H1 (cell line): ENCODE data around the gene SUCLG2. TPM values are rescaled to one million over a fixed set of nuclear protein-coding genes. Genes with fewer than 3 reads are reported as not detected.

Experiments used
- CTCF ChIA-PET: fragments of 300-600 bp; sonication (Branson Sonifier 250); formaldehyde crosslinking; loops from one replicate; lab custom pipeline; 2021; ENCODE audit not compliant: partially characterized antibody; lab: Charles Lee
- POLR2A ChIA-PET: fragments of 300-600 bp; sonication (Branson Sonifier 250); formaldehyde crosslinking; loops from one replicate; lab custom pipeline; 2021; ENCODE audit warnings: inconsistent platforms; ENCODE audit not compliant: partially characterized antibody; lab: Charles Lee
- DNase-seq, 2 experiments: peaks; one replicate each; pipeline versions ENCODE4 v3.0.0 to v3.0.0-alpha.2; 2010 to 2022; ENCODE audit warnings: low spot score in 2 of 2, low read depth in 1 of 2, mixed read lengths in 1 of 2
- FAIRE-seq: peaks from 2 replicates; lab custom pipeline; 2011; peaks lifted over from hg19 to GRCh38; lab: Jason Lieb, UNC
- H2AFZ ChIP-seq: 2 replicates; pipeline ENCODE4 v1.8.1; 2012; ENCODE audit warnings: low read length, inconsistent platforms
- H2AK5ac ChIP-seq: 2 replicates; pipeline ENCODE4 v1.6.1; 2013; ENCODE audit warnings: low read depth, low read length
- H2BK120ac ChIP-seq: replicated peaks from 2 replicates; pipeline ENCODE3; 2013; ENCODE audit warnings: low read depth, low read length, inconsistent platforms
- H2BK12ac ChIP-seq: 2 replicates; pipeline ENCODE4 v1.6.1; 2013; ENCODE audit warnings: low read depth, low read length
- H2BK15ac ChIP-seq: 2 replicates; pipeline ENCODE4 v1.6.1; 2013; ENCODE audit warnings: low read length
- H2BK20ac ChIP-seq: 2 replicates; pipeline ENCODE4 v1.6.1; 2013; ENCODE audit warnings: low read length
- H2BK5ac ChIP-seq: 2 replicates; pipeline ENCODE4 v1.6.1; 2013; ENCODE audit warnings: low read depth, low read length
- H3K14ac ChIP-seq: 2 replicates; pipeline ENCODE4 v1.6.1; 2013; ENCODE audit warnings: inconsistent platforms; ENCODE audit not compliant: insufficient read length
- H3K18ac ChIP-seq: 2 replicates; pipeline ENCODE4 v1.6.1; 2013; ENCODE audit warnings: low read length; ENCODE audit errors: extremely low read depth
- H3K23ac ChIP-seq: 2 replicates; pipeline ENCODE4 v1.6.1; 2013; ENCODE audit warnings: inconsistent platforms; ENCODE audit not compliant: insufficient read length
- H3K23me2 ChIP-seq: 2 replicates; pipeline ENCODE4 v1.6.1; 2013; ENCODE audit warnings: low read depth, low read length
- H3K27ac ChIP-seq: 2 replicates; pipeline ENCODE4 v1.6.1; 2011; ENCODE audit warnings: low read depth, low read length, inconsistent platforms
- H3K27me3 ChIP-seq, 4 experiments: replicated peaks in 1 of 4; 1 replicate in 1 of 4; 2 replicates in 3 of 4; pipeline versions ENCODE4 v1.6.1 to v1.8.1; 2011 to 2013; ENCODE audit warnings: low read length in 3 of 4, mild to moderate bottlenecking in 3 of 4, inconsistent platforms in 2 of 4, mixed read lengths in 2 of 4, moderate library complexity in 1 of 4; ENCODE audit not compliant: control insufficient read depth in 3 of 4, insufficient read depth in 3 of 4; ENCODE audit errors: extremely low read depth in 1 of 4
- H3K36me3 ChIP-seq, 4 experiments: 2 replicates each; pipeline versions ENCODE4 v1.6.1 to v1.8.1; 2011 to 2013; ENCODE audit warnings: mild to moderate bottlenecking in 4 of 4, low read length in 3 of 4, moderate library complexity in 2 of 4, control low read depth in 1 of 4, inconsistent platforms in 1 of 4; ENCODE audit not compliant: insufficient read depth in 4 of 4, control insufficient read depth in 2 of 4
- H3K4ac ChIP-seq: replicated peaks from 2 replicates; pipeline ENCODE3; 2013; ENCODE audit warnings: low read length, low read depth, mixed read lengths, inconsistent platforms; ENCODE audit not compliant: insufficient read length
- H3K4me1 ChIP-seq, 4 experiments: replicated peaks in 1 of 4; 1 replicate in 1 of 4; 2 replicates in 3 of 4; pipeline versions ENCODE4 v1.6.1 to v1.8.1; 2011 to 2013; ENCODE audit warnings: low read length in 3 of 4, inconsistent platforms in 2 of 4, mixed read lengths in 1 of 4; ENCODE audit not compliant: insufficient read depth in 4 of 4, control insufficient read depth in 3 of 4
- H3K4me2 ChIP-seq, 2 experiments: 2 replicates each; pipeline versions ENCODE4 v1.6.1 to v1.8.1; 2011 to 2013; ENCODE audit warnings: low read depth in 2 of 2, low read length in 2 of 2, control low read depth in 1 of 2, inconsistent platforms in 1 of 2, mild to moderate bottlenecking in 1 of 2; ENCODE audit not compliant: insufficient read depth in 1 of 2
- H3K4me3 ChIP-seq, 4 experiments: fragments of 200-600, 300-600 bp in 1 of 4; sonication (generic), shearing (Covaris generic), sonication (Bioruptor Twin) in 1 of 4; 2 replicates each; pipeline versions ENCODE4 v1.5.1 to v1.8.1; 2011 to 2016; ENCODE audit warnings: low read length in 4 of 4, low read depth in 3 of 4, control low read depth in 2 of 4, inconsistent platforms in 2 of 4, mild to moderate bottlenecking in 2 of 4, mixed read lengths in 1 of 4, moderate library complexity in 1 of 4; ENCODE audit not compliant: insufficient read depth in 2 of 4; ENCODE audit errors: extremely low read depth in 1 of 4
- H3K56ac ChIP-seq: replicated peaks from 2 replicates; pipeline ENCODE3; 2013; ENCODE audit warnings: low read depth, mild to moderate bottlenecking, mixed read lengths, low read length, inconsistent platforms; ENCODE audit not compliant: insufficient read length
- H3K79me1 ChIP-seq: 2 replicates; pipeline ENCODE4 v1.6.1; 2013; ENCODE audit warnings: low read depth, low read length, control low read depth
- H3K79me2 ChIP-seq, 2 experiments: 2 replicates each; pipeline versions ENCODE4 v1.6.1 to v1.8.1; 2012 to 2013; ENCODE audit warnings: low read length in 2 of 2, mild to moderate bottlenecking in 2 of 2, inconsistent platforms in 1 of 2; ENCODE audit not compliant: insufficient read depth in 2 of 2, control insufficient read depth in 1 of 2
- H3K9ac ChIP-seq, 4 experiments: replicated peaks in 1 of 4; 1 replicate in 1 of 4; 2 replicates in 3 of 4; pipeline versions ENCODE4 v1.6.1 to v1.8.1; 2011 to 2013; ENCODE audit warnings: low read depth in 3 of 4, low read length in 3 of 4, control low read depth in 2 of 4, mild to moderate bottlenecking in 2 of 4, moderate library complexity in 2 of 4, inconsistent platforms in 1 of 4; ENCODE audit errors: extremely low read depth in 1 of 4
- H3K9me3 ChIP-seq, 2 experiments: 2 replicates each; pipeline versions ENCODE4 v1.6.1 to v1.8.1; 2012 to 2013; ENCODE audit warnings: mild to moderate bottlenecking in 2 of 2, moderate library complexity in 2 of 2, control low read depth in 1 of 2, inconsistent platforms in 1 of 2, low read depth in 1 of 2, low read length in 1 of 2, mixed read lengths in 1 of 2; ENCODE audit not compliant: insufficient read depth in 2 of 2
- H4K20me1 ChIP-seq, 2 experiments: replicated peaks in 1 of 2; 2 replicates each; pipeline versions ENCODE3 to v1.8.1; 2011 to 2013; ENCODE audit warnings: inconsistent platforms in 2 of 2, low read length in 2 of 2, mild to moderate bottlenecking in 1 of 2; ENCODE audit not compliant: insufficient read depth in 2 of 2, control insufficient read depth in 1 of 2
- H4K5ac ChIP-seq: 2 replicates; pipeline ENCODE4 v1.6.1; 2013; ENCODE audit warnings: low read length, low read depth, mixed read lengths, inconsistent platforms; ENCODE audit not compliant: insufficient read length
- H4K8ac ChIP-seq: 2 replicates; pipeline ENCODE4 v1.8.0; 2013; ENCODE audit warnings: mild to moderate bottlenecking, moderate library complexity, low read length, inconsistent platforms; ENCODE audit not compliant: insufficient read depth; ENCODE audit errors: extremely low read depth
- H4K91ac ChIP-seq: replicated peaks from 2 replicates; pipeline ENCODE3; 2013; ENCODE audit warnings: low read length, mixed read lengths, inconsistent platforms; ENCODE audit not compliant: insufficient read length
- SP2 ChIP-seq: IDR thresholded peaks from 2 replicates; pipeline ENCODE4 v1.6.1; 2012; ENCODE audit warnings: mild to moderate bottlenecking, low read length, inconsistent platforms
- TAF7 ChIP-seq: optimal IDR thresholded peaks from 2 replicates; pipeline ENCODE3; 2011; ENCODE audit warnings: low read depth, mild to moderate bottlenecking, inconsistent platforms, low read length, moderate library complexity, borderline replicate concordance
- WGBS, 2 experiments: shearing (Covaris generic) in 1 of 2; methylation state at CpG; one replicate each; pipeline versions ENCODE4 v1.1.6 to v1.1.7; 2013 to 2015; ENCODE audit warnings: low lambda C conversion rate in 2 of 2, mixed read lengths in 2 of 2, inconsistent platforms in 1 of 2, low coverage in 1 of 2, missing lambda C conversion rate in 1 of 2; ENCODE audit not compliant: insufficient replicate concordance in 2 of 2, insufficient coverage in 1 of 2, insufficient read length in 1 of 2; ENCODE audit errors: extremely low coverage in 1 of 2, missing lambda C conversion rate in 1 of 2; 5-methylcytosine and 5-hydroxymethylcytosine counted together
- polyA plus RNA-seq, 7 experiments: library from polyadenylated mRNA; depleted of rRNA in 3 of 7; stranded (reverse) in 5 of 7; unstranded in 2 of 7; fragments of >200 nt in 5 of 7; fragments of 200-250 nt in 2 of 7; gene quantifications; 1 replicate in 5 of 7; 2 replicates in 1 of 7; 4 replicates in 1 of 7; pipeline versions ENCODE4 v1.2.1 to v1.2.3, GENCODE V29; 2011 to 2013; ENCODE audit warnings: missing spikeins in 2 of 7, mixed read lengths in 2 of 7
- total RNA-seq: library from RNA; stranded (reverse); fragmentation: NEBNext Ultra II Directional; extraction: Animal tissue kit (Norgen Biotek cat#: 25700); gene quantifications from 2 replicates; pipeline ENCODE4 v1.2.1, GENCODE V29; 2021

The SUCLG2 gene
- total and polyA plus RNA-seq, 2 of the 8 experiments (the other 6 are each of a cell fraction or from before 2014, with no cell fraction given) = 12.9 to 46.2 TPM

DNA sequence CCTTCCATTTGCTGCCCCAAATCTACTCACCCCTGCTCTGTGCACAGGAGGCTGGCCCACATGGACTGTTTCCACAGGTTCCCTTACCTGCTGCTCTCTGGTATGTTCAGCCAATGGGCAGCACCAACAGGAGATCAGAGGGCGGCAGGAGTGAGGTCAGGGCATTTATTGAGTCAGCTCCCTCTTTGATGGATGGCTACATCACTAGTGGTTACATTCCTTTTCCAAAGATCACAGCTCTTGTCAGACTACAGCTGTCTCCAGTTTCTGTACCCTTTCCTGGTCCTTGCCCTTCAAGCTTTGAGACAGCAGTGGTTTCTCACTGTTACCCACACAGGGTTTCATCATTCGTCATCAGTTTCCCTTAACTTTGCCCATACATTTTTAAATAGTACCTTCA is 325.1 kb downstream of the SUCLG2 start:
- H3K4me2 ChIP-seq = no peak overlapping the region
- no peak overlapping the region for H4K5ac ChIP-seq
- TF ChIP-seq TAF7 = no peak
- no peak for TF ChIP-seq SP2
- TF ChIP-seq, all 59 proteins: peak for 0
- H3K14ac ChIP-seq = no peak overlapping the region
- H2BK20ac ChIP-seq = no peak overlapping the region
- no peak overlapping the region for H3K27ac ChIP-seq
- no peak overlapping the region for H3K23ac ChIP-seq
- CTCF ChIA-PET = interaction anchor here (0.6 kb wide), 1 partner anchor 9 kb away, joined by 3 read pairs; no protein-coding TSS in a partner anchor
- H3K4me1 ChIP-seq = no peaks in the 10 kb centered on the region
- no peaks in the 10 kb centered on the region for H3K23me2 ChIP-seq
- no peak overlapping the region for H2BK12ac ChIP-seq
- no peaks in the 10 kb centered on the region for H3K79me2 ChIP-seq
- H3K56ac ChIP-seq = no peak overlapping the region
- DNase-seq (no peak), FAIRE-seq (no peak)
- no peak overlapping the region for H3K18ac ChIP-seq
- no peak overlapping the region for H4K8ac ChIP-seq
- no peak overlapping the region for H2BK5ac ChIP-seq
- H3K4me3 ChIP-seq = no peak overlapping the region
- no peak overlapping the region for H4K91ac ChIP-seq
- no peak overlapping the region for H3K9ac ChIP-seq
- H3K4ac ChIP-seq = no peak overlapping the region
- WGBS, 2 experiments = 90% methylated on average over 2 of the region's 2 CpGs; no CpG with 5 or more reads in 1 of the 2 experiments
- no peaks in the 10 kb centered on the region for H3K36me3 ChIP-seq
- H2AK5ac ChIP-seq = no peak overlapping the region
- no peak overlapping the region for H2BK120ac ChIP-seq
- no peaks in the 10 kb centered on the region for H3K27me3 ChIP-seq
- H4K20me1 ChIP-seq = no peaks in the 10 kb centered on the region
- H2AFZ ChIP-seq = no peak overlapping the region
- no peaks in the 10 kb centered on the region for H3K79me1 ChIP-seq
- no peaks in the 10 kb centered on the region for H3K9me3 ChIP-seq
- H2BK15ac ChIP-seq = no peak overlapping the region
- POLR2A ChIA-PET = no interaction called here
